ENCODE results near the gene EEF1AKMT4. TPM values are rescaled to one million over a fixed set of nuclear protein-coding genes. Genes with fewer than 3 reads are reported as not detected.

EEF1AKMT4 gene
- total and polyA plus RNA-seq, 2 of the 4 experiments (the other 2 are of a cell fraction) = 2.9 to 3.6 TPM

DNA sequence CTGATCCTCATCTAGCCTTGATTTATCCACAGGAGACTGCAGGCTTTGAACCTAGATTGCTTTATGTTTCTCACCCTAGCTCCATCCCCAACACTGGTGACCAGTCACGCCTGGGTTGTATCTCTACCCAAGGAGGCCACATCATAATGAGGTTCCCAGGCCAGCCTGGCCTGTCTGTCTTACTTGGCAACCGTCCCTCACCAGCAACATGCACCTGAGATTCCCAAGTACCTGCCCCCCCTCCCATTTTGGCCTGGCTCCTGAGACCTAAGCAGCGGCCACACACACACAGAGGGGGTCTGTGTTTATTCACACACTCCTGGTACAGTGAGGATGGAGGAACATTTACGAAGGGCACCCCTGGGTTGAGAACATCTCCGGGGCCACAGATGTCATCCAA is 9.5 kb downstream of the EEF1AKMT4 start:
- H2AK5ac ChIP-seq (ENCODE audit: low read depth, low read length) = no peak overlapping the region
- H3K27me3 ChIP-seq (ENCODE audit: control insufficient read depth, insufficient read depth, low read length) = peaks cover 30% of the 10 kb centered on the region
- BruUV-seq (replicated peaks) = no TSS peak
- H4K91ac ChIP-seq (ENCODE audit: insufficient read depth, low read depth, low read length) = no peak overlapping the region
- intact Hi-C loops (cut with micrococcal nuclease) = loop anchor here (10.0 kb wide), 1 partner anchor 244 kb away; the partner anchor contains the start of gene ABCC5
- no peak overlapping the region for H3K4ac ChIP-seq (ENCODE audit: low read depth, low read length)
- H2BK120ac ChIP-seq (ENCODE audit: low read depth, low read length) = no peak overlapping the region
- no peak overlapping the region for H3K14ac ChIP-seq (replicated peaks; ENCODE audit: low read depth, low read length)
- H3K9me1 ChIP-seq (ENCODE audit: insufficient read depth, low read length) = no peaks in the 10 kb centered on the region
- no peak overlapping the region for H4K8ac ChIP-seq (ENCODE audit: low read depth in 2 of 2, low read length in 2 of 2)
- dilution Hi-C loops (cut with HindIII; ENCODE audit: low sequenced_read_pairs, unreplicated experiment) = no loop called here
- no peak overlapping the region for H2BK20ac ChIP-seq (ENCODE audit: low read depth, low read length)
- H3K4me3 ChIP-seq (ENCODE audit: insufficient read depth, low read depth, low read length) = no peak overlapping the region
- H3K4me2 ChIP-seq (ENCODE audit: low read depth, low read length) = no peak overlapping the region
- ChIA-PET POLR2A (ENCODE audit: unreplicated experiment) (no interaction called here), CTCF (interaction anchor here (1.7 kb wide), 1 partner anchor 9 kb away, joined by 5 read pairs; the partner anchor contains the start of gene EEF1AKMT4)
- no peak overlapping the region for H2AFZ ChIP-seq (replicated peaks; ENCODE audit: low read length, poor library complexity)
- H2AK9ac ChIP-seq (replicated peaks; ENCODE audit: low read depth, low read length, poor library complexity) = no peak overlapping the region
- H3K9me3 ChIP-seq (ENCODE audit: control insufficient read depth, insufficient read depth, low read length) = no peaks in the 10 kb centered on the region
- 0 out of 2 replicates have a peak, but pooled peaks cover 2% of the 10 kb centered on the region for H3K36me3 ChIP-seq (ENCODE audit: control insufficient read depth, insufficient read depth, low read length)
- WGBS, 2 experiments (ENCODE audit: extremely low coverage in 2 of 2, insufficient read length in 1 of 2) = 79% methylated on average over 2 of the region's 5 CpGs; no CpG with 5 or more reads in 1 of the 2 experiments
- H3K18ac ChIP-seq (ENCODE audit: low read depth, low read length) = no peak overlapping the region
- TF ChIP-seq, protein P1, sequence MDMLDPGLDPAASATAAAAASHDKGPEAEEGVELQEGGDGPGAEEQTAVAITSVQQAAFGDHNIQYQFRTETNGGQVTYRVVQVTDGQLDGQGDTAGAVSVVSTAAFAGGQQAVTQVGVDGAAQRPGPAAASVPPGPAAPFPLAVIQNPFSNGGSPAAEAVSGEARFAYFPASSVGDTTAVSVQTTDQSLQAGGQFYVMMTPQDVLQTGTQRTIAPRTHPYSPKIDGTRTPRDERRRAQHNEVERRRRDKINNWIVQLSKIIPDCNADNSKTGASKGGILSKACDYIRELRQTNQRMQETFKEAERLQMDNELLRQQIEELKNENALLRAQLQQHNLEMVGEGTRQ (IDR thresholded peaks at IDR 0.05; ENCODE audit: low read depth, low read length) = no peak
- no peak for TF ChIP-seq BHLHE40 (IDR thresholded peaks at IDR 0.05; ENCODE audit: low read depth, low read length)
- no peak for TF ChIP-seq RAD21 (IDR thresholded peaks at IDR 0.05; ENCODE audit: low read length)
- TF ChIP-seq MAFK (IDR thresholded peaks at IDR 0.05; ENCODE audit: low read depth, low read length) = no peak
- no peak overlapping the region for H3K56ac ChIP-seq (ENCODE audit: extremely low read depth, insufficient read depth, low read length)
- DNase-seq (no peak), ATAC-seq (ENCODE audit: low read depth) (no peak)
- no peaks in the 10 kb centered on the region for H3K79me1 ChIP-seq (ENCODE audit: low read depth in 1 of 2, low read length in 2 of 2)
- H4K5ac ChIP-seq (ENCODE audit: low read depth, low read length) = no peak overlapping the region
- H3K27ac ChIP-seq (ENCODE audit: insufficient read depth, low read length) = no peak overlapping the region
- H2BK15ac ChIP-seq (ENCODE audit: low read depth, low read length) = no peak overlapping the region
- no peak overlapping the region for H3K9ac ChIP-seq (ENCODE audit: low read depth, low read length)
- peaks cover 8% of the 10 kb centered on the region for H4K20me1 ChIP-seq (ENCODE audit: insufficient read depth, low read length)
- in situ Hi-C loops (cut with MboI; ENCODE audit: low sequenced_read_pairs) = loop anchor here (10.0 to 25.0 kb wide), 2 partner anchors 364 to 797 kb away; no protein-coding TSS in a partner anchor
- H3K4me1 ChIP-seq (ENCODE audit: control insufficient read depth, insufficient read depth, low read length) = peaks cover 2% of the 10 kb centered on the region; the same call in 1 of the 2 replicates
- no peak overlapping the region for H2BK5ac ChIP-seq (ENCODE audit: low read depth, low read length, poor library complexity, severe bottlenecking)
- H3K23ac ChIP-seq (ENCODE audit: low read depth, low read length) = no peak overlapping the region

All from IMR-90 (cell line).